Measurements from ENCODE around the gene NMNAT3. TPM values are rescaled to one million over a fixed set of nuclear protein-coding genes. Genes with fewer than 3 reads are reported as not detected.

Gene NMNAT3
- total and polyA plus RNA-seq, 4 donors: 2.4 to 10.2 (median 3.4) TPM

DNA sequence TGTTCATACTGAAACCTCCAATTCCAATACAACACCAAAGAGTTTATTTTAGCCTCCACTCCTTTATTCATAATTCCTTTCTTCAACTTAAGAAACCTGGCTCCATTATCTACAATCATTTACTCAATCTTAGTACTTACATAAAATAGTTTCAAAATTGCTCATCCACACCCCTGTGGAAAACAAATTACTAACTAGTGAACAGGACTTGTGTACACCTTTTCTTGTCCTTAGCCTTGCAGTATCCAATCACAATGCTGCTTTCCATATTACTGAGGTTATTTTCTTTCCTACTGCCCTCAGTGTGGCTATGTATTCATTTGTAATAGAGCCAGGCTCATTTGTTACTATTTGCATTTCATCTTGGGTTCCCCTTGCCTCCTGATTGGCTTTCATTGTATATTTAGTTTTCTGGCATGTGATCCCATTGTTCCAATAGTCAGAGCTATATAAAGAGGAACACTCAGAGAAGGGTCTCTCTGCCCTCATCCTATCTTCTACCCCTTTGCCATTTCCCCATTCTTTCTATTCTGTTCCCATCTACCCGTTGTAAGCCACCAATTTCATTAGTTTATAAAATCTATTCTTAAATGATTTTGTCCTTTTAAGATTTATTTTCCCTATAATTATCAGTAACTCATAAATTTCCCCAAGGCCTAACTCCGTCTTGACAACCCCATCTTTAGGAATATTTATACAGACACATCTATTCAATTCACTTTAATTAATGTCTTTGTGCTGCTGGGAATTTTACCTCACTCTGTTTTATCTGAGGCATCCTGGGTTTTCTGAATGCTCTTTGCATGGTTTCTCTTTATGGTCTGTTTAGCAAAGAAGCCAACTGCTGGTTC lies 70.3 kb downstream of the NMNAT3 start:
- Histone ChIP-seq H3K27ac (ENCODE audit: low read depth in 1 of 2, low read length in 1 of 2) (no peak overlapping the region), H3K4me3 (no peak overlapping the region), H3K36me3 (ENCODE audit: control insufficient read depth in 4 of 4, insufficient read depth in 4 of 4, low read length in 4 of 4) (no peaks in the 10 kb centered on the region), H3K27me3 (ENCODE audit: control insufficient read depth in 3 of 3, insufficient read depth in 3 of 3, low read length in 2 of 3) (no peaks in the 10 kb centered on the region), H3K9me3 (ENCODE audit: control insufficient read depth in 4 of 4, insufficient read depth in 3 of 4, low read length in 3 of 4) (peaks cover 0 to 2% (median 0%) of the 10 kb centered on the region in 4 donors), H3K4me1 (ENCODE audit: control insufficient read depth in 5 of 5, insufficient read depth in 5 of 5, low read length in 5 of 5) (no peaks in the 10 kb centered on the region), H3K9ac (ENCODE audit: insufficient read depth in 1 of 2, low read length in 2 of 2) (no peak overlapping the region)
- DNase-seq (no peak), ATAC-seq (ENCODE audit: insufficient read depth, low FRiP score) (no peak)
- 93 to 96% methylated on average over 2 of the region's 2 CpGs for WGBS, 2 donors
- TF ChIP-seq CTCF (IDR thresholded peaks at IDR 0.05; ENCODE audit: control extremely low read depth, extremely low read depth): no peak

DNA sequence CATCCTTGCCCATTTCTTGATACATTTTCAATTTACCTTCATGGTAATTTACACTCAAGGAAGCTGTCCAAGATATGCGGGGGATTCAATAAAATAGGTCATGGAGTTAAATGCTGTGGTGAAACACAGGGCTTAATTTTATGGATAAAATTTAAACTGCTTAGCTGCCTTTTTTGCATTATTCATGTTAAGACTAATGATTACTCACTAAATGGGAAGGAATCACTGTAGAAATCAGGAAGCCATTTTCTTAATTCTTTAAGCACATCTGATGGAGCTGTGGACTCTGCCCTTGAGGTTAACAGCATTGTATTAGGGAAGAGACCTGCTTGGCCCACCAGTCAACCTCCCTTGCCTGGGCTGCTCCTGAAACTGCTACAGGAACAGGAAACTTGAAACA lies 75.8 kb downstream of the NMNAT3 start:
- Histone ChIP-seq H3K36me3 (ENCODE audit: control insufficient read depth in 4 of 4, insufficient read depth in 4 of 4, low read length in 4 of 4) (no peaks in the 10 kb centered on the region), H3K27me3 (ENCODE audit: control insufficient read depth in 3 of 3, insufficient read depth in 3 of 3, low read length in 2 of 3) (no peaks in the 10 kb centered on the region), H3K4me1 (ENCODE audit: control insufficient read depth in 5 of 5, insufficient read depth in 5 of 5, low read length in 5 of 5) (peaks cover 0 to 8% (median 0%) of the 10 kb centered on the region in 5 donors), H3K4me3 (no peak overlapping the region), H3K27ac (ENCODE audit: low read depth in 1 of 2, low read length in 1 of 2) (no peak overlapping the region), H3K9ac (ENCODE audit: insufficient read depth in 1 of 2, low read length in 2 of 2) (no peak overlapping the region), H3K9me3 (ENCODE audit: control insufficient read depth in 4 of 4, insufficient read depth in 3 of 4, low read length in 3 of 4) (peaks cover 0 to 2% (median 0%) of the 10 kb centered on the region in 4 donors)
- TF ChIP-seq CTCF (IDR thresholded peaks at IDR 0.05; ENCODE audit: control extremely low read depth, extremely low read depth): no peak
- DNase-seq (no peak), ATAC-seq (ENCODE audit: insufficient read depth, low FRiP score) (no peak)
- 94 to 95% methylated on average over 1 of the region's 1 CpG for WGBS, 2 donors

GRCh38 chr3:139601191-139601961 lies 76.4 kb downstream of the NMNAT3 start:
- H3K36me3 ChIP-seq (ENCODE audit: control insufficient read depth in 4 of 4, insufficient read depth in 4 of 4, low read length in 4 of 4): no peaks in the 10 kb centered on the region
- H3K27ac ChIP-seq (ENCODE audit: low read depth in 1 of 2, low read length in 1 of 2): no peak overlapping the region
- H3K4me1 ChIP-seq (ENCODE audit: control insufficient read depth in 5 of 5, insufficient read depth in 5 of 5, low read length in 5 of 5): peaks cover 0 to 8% (median 0%) of the 10 kb centered on the region in 5 donors
- H3K27me3 ChIP-seq (ENCODE audit: control insufficient read depth in 3 of 3, insufficient read depth in 3 of 3, low read length in 2 of 3): no peaks in the 10 kb centered on the region
- no peak overlapping the region for H3K4me3 ChIP-seq
- 59 to 74% methylated on average over 5 of the region's 5 CpGs for WGBS, 2 donors
- H3K9me3 ChIP-seq (ENCODE audit: control insufficient read depth in 4 of 4, insufficient read depth in 3 of 4, low read length in 3 of 4): peaks cover 0 to 2% (median 0%) of the 10 kb centered on the region in 4 donors
- ATAC-seq (ENCODE audit: insufficient read depth, low FRiP score): no peak
- H3K9ac ChIP-seq (ENCODE audit: insufficient read depth in 1 of 2, low read length in 2 of 2): no peak overlapping the region
- DNase-seq: no peak
- no peak for TF ChIP-seq CTCF (IDR thresholded peaks at IDR 0.05; ENCODE audit: control extremely low read depth, extremely low read depth)
